ENCODE measurements around the gene PMP22.

Gene PMP22

GRCh38 chr17:15273141-15273793 lies 8.1 kb upstream of the PMP22 start:
- no peak for DNase-seq

GRCh38 chr17:15271741-15272140 lies 6.6 kb upstream of the PMP22 start:
- no peak for DNase-seq

GRCh38 chr17:15270628-15271381 lies 5.7 kb upstream of the PMP22 start:
- DNase-seq: no peak

- DNase-seq: no peak
These were observed 4.6 kb upstream of the PMP22 start for GRCh38 chr17:15269780-15270089.

GRCh38 chr17:15269087-15269779 lies 4.1 kb upstream of the PMP22 start:
- DNase-seq: no peak

- no peak for DNase-seq
These were observed 3.3 kb upstream of the PMP22 start for GRCh38 chr17:15268461-15268860.

- no peak for DNase-seq
These were observed 2.9 kb upstream of the PMP22 start for GRCh38 chr17:15267996-15268395.

- DNase-seq: no peak
These were observed 1.4 kb upstream of the PMP22 start for GRCh38 chr17:15266325-15267125.

GRCh38 chr17:15264542-15264941 lies 584 bp downstream of the PMP22 start:
- DNase-seq: no peak

- no peak for DNase-seq
These were observed 1.4 kb downstream of the PMP22 start for GRCh38 chr17:15263680-15264079.

GRCh38 chr17:15263206-15263579 lies 1.9 kb downstream of the PMP22 start:
- DNase-seq: peak; percentile 51

GRCh38 chr17:15262291-15263205 lies 2.6 kb downstream of the PMP22 start:
- DNase-seq: peak; percentile 39

GRCh38 chr17:15261802-15262290 lies 3.3 kb downstream of the PMP22 start:
- no peak for DNase-seq

- peak; percentile 45 for DNase-seq
These were observed 3.8 kb downstream of the PMP22 start for GRCh38 chr17:15261258-15261801.

- peak; percentile 64 for DNase-seq
These were observed 4.5 kb downstream of the PMP22 start for GRCh38 chr17:15260376-15261257.

- no peak for DNase-seq
These were observed 7.2 kb downstream of the PMP22 start for GRCh38 chr17:15257796-15258512.

GRCh38 chr17:15257258-15257788 lies 7.8 kb downstream of the PMP22 start:
- peak; percentile 68 for DNase-seq

- no peak for DNase-seq
These were observed 8.4 kb downstream of the PMP22 start for GRCh38 chr17:15256689-15257088.

GRCh38 chr17:15255713-15256454 lies 9.2 kb downstream of the PMP22 start:
- DNase-seq: no peak

All from amniotic stem cell (primary cell).